Cortex of kidney (tissue), 1 donor: ENCODE results near the gene MYO6.
"Not testable (repeated sequence)": the region's sequence is repeated elsewhere in the genome, so short reads cannot be mapped to it uniquely, and the experiment has no call there.

Experiments used
- DNase-seq: peaks from one replicate; lab custom pipeline; 2025; lab: John Stamatoyannopoulos, UW

MYO6 gene

GRCh38 chr6:75893058-75893775 is 144.2 kb downstream of the MYO6 start:
- no peak for DNase-seq

GRCh38 chr6:75893776-75894152 is 144.7 kb downstream of the MYO6 start:
- no peak for DNase-seq

GRCh38 chr6:75896526-75896925 is 147.5 kb downstream of the MYO6 start:
- DNase-seq = no peak

- not testable (repeated sequence) for DNase-seq
These were observed 151.2 kb downstream of the MYO6 start for GRCh38 chr6:75900216-75900615.

- DNase-seq = not testable (repeated sequence)
These were observed 156.1 kb downstream of the MYO6 start for GRCh38 chr6:75905129-75905528.

- DNase-seq = no peak
These were observed 157.8 kb downstream of the MYO6 start for GRCh38 chr6:75906871-75907270.

GRCh38 chr6:75907444-75907843 is 158.4 kb downstream of the MYO6 start:
- DNase-seq = no peak

GRCh38 chr6:75913040-75913439 is 164.0 kb downstream of the MYO6 start:
- no peak for DNase-seq

GRCh38 chr6:75922226-75922625 is 173.2 kb downstream of the MYO6 start:
- DNase-seq = no peak

- DNase-seq = no peak
These were observed 177.5 kb downstream of the MYO6 start for GRCh38 chr6:75926293-75927168.

GRCh38 chr6:75931011-75931680 is 182.1 kb downstream of the MYO6 start:
- DNase-seq = no peak

- DNase-seq = no peak
These were observed 183.0 kb downstream of the MYO6 start for GRCh38 chr6:75932067-75932466.

- DNase-seq = no peak
These were observed 184.4 kb downstream of the MYO6 start for GRCh38 chr6:75933387-75933975.

- no peak for DNase-seq
These were observed 185.8 kb downstream of the MYO6 start for GRCh38 chr6:75934643-75935472.

- no peak for DNase-seq
These were observed 186.4 kb downstream of the MYO6 start for GRCh38 chr6:75935473-75935793.

- DNase-seq = no peak
These were observed 187.6 kb downstream of the MYO6 start for GRCh38 chr6:75936682-75937081.

- no peak for DNase-seq
These were observed 188.8 kb downstream of the MYO6 start for GRCh38 chr6:75937846-75938245.

GRCh38 chr6:75940564-75940963 is 191.5 kb downstream of the MYO6 start:
- DNase-seq = no peak

GRCh38 chr6:75941509-75941908 is 192.5 kb downstream of the MYO6 start:
- DNase-seq = no peak

- DNase-seq = no peak
These were observed 194.3 kb downstream of the MYO6 start for GRCh38 chr6:75943381-75943780.

- DNase-seq = no peak
These were observed 197.2 kb downstream of the MYO6 start for GRCh38 chr6:75946146-75946831.
